GM18861 (cell line): ENCODE data around the gene PEMT.

Source experiments
- ATAC-seq: cut with Tn5 transposase; IDR thresholded peaks from one replicate; pipeline ENCODE4 v1.9.1; 2021; ENCODE audit not compliant: unreplicated experiment

The PEMT gene

GRCh38 chr17:17515934-17516930 lies 75.3 kb downstream of the PEMT start:
- ATAC-seq: no peak

GRCh38 chr17:17514993-17515933 lies 76.2 kb downstream of the PEMT start:
- no peak for ATAC-seq

GRCh38 chr17:17514361-17514992 lies 77.0 kb downstream of the PEMT start:
- no peak for ATAC-seq

- ATAC-seq: no peak
These were observed 77.9 kb downstream of the PEMT start for GRCh38 chr17:17513626-17514025.

GRCh38 chr17:17512866-17513265 lies 78.6 kb downstream of the PEMT start:
- no peak for ATAC-seq

- no peak for ATAC-seq
These were observed 79.3 kb downstream of the PEMT start for GRCh38 chr17:17511881-17512858.

- no peak for ATAC-seq
These were observed 80.2 kb downstream of the PEMT start for GRCh38 chr17:17511293-17511741.

GRCh38 chr17:17510456-17511292 lies 80.8 kb downstream of the PEMT start:
- ATAC-seq: no peak

- ATAC-seq: no peak
These were observed 81.7 kb downstream of the PEMT start for GRCh38 chr17:17509601-17510425.

- ATAC-seq: no peak
These were observed 82.6 kb downstream of the PEMT start for GRCh38 chr17:17508646-17509591.

GRCh38 chr17:17508019-17508535 lies 83.4 kb downstream of the PEMT start:
- ATAC-seq: no peak

- no peak for ATAC-seq
These were observed 84.0 kb downstream of the PEMT start for GRCh38 chr17:17507465-17508011.

GRCh38 chr17:17506893-17507464 lies 84.5 kb downstream of the PEMT start:
- ATAC-seq: no peak

GRCh38 chr17:17506181-17506741 lies 85.2 kb downstream of the PEMT start:
- no peak for ATAC-seq

GRCh38 chr17:17505610-17506171 lies 85.8 kb downstream of the PEMT start:
- ATAC-seq: no peak
